Glutamatergic neuron (in vitro differentiated cells): ENCODE results near the gene ARMH1. TPM values are rescaled to one million over a fixed set of nuclear protein-coding genes. Genes with fewer than 3 reads are reported as not detected.

Experiments used
- DNase-seq: peaks from one replicate; pipeline ENCODE4 v3.0.0; 2022
- H3K27ac Mint-ChIP-seq: one replicate; pipeline ENCODE4 v1.8.0; 2020; ENCODE audit warnings: mild to moderate bottlenecking, mixed read lengths, inconsistent platforms; ENCODE audit not compliant: unreplicated experiment
- H3K27me3 Mint-ChIP-seq: one replicate; pipeline ENCODE4 v1.8.0; 2020; ENCODE audit warnings: mild to moderate bottlenecking, moderate library complexity, mixed read lengths, inconsistent platforms; ENCODE audit not compliant: unreplicated experiment
- H3K36me3 Mint-ChIP-seq: one replicate; pipeline ENCODE4 v1.8.0; 2020; ENCODE audit warnings: mild to moderate bottlenecking, mixed read lengths, inconsistent platforms; ENCODE audit not compliant: unreplicated experiment
- H3K4me1 Mint-ChIP-seq: one replicate; pipeline ENCODE4 v1.8.0; 2020; ENCODE audit warnings: mild to moderate bottlenecking, low read depth, mixed read lengths, inconsistent platforms; ENCODE audit not compliant: unreplicated experiment
- H3K4me3 Mint-ChIP-seq: one replicate; pipeline ENCODE4 v1.8.0; 2020; ENCODE audit warnings: mild to moderate bottlenecking, mixed read lengths, inconsistent platforms; ENCODE audit not compliant: unreplicated experiment
- H3K9me3 Mint-ChIP-seq: one replicate; pipeline ENCODE4 v1.8.0; 2020; ENCODE audit warnings: mild to moderate bottlenecking, moderate library complexity, mixed read lengths, inconsistent platforms; ENCODE audit not compliant: unreplicated experiment
- CTCF ChIP-seq: fragments of 200-600 bp; sonication (generic); IDR thresholded peaks from one replicate; pipeline ENCODE4 v1.5.0; 2021; ENCODE audit not compliant: partially characterized antibody, unreplicated experiment
- total RNA-seq: library from RNA; stranded (reverse); fragmentation: NEBNext Ultra II Directional; extraction: Animal tissue kit (Norgen Biotek cat#: 25700); gene quantifications from one replicate; pipeline ENCODE4 v1.2.1, GENCODE V29; 2021; ENCODE audit not compliant: unreplicated experiment

Gene ARMH1
- total RNA-seq, 1 donor from 2014 or later = 4.9 TPM

GRCh38 chr1:44645476-44646244, 28.9 kb upstream of the ARMH1 start:
- TF ChIP-seq CTCF = no peak
- H3K36me3 Mint-ChIP-seq = peaks cover 6% of the 10 kb centered on the region
- H3K27ac Mint-ChIP-seq = no peak overlapping the region
- DNase-seq = no peak
- peaks cover 6% of the 10 kb centered on the region for H3K27me3 Mint-ChIP-seq
- H3K4me1 Mint-ChIP-seq = peaks cover 42% of the 10 kb centered on the region
- peaks cover 9% of the 10 kb centered on the region for H3K9me3 Mint-ChIP-seq
- H3K4me3 Mint-ChIP-seq = no peak overlapping the region

- H3K4me1 Mint-ChIP-seq = peaks cover 40% of the 10 kb centered on the region
- peaks cover 6% of the 10 kb centered on the region for H3K36me3 Mint-ChIP-seq
- H3K4me3 Mint-ChIP-seq = no peak overlapping the region
- H3K27me3 Mint-ChIP-seq = peaks cover 6% of the 10 kb centered on the region
- TF ChIP-seq CTCF = no peak
- peaks cover 7% of the 10 kb centered on the region for H3K9me3 Mint-ChIP-seq
- H3K27ac Mint-ChIP-seq = no peak overlapping the region
- no peak for DNase-seq
Observed at GRCh38 chr1:44646261-44647110, 28.0 kb upstream of the ARMH1 start.

- Mint-ChIP-seq H3K27ac (no peak overlapping the region), H3K4me3 (no peak overlapping the region), H3K27me3 (peaks cover 8% of the 10 kb centered on the region), H3K9me3 (peaks cover 7% of the 10 kb centered on the region), H3K4me1 (peaks cover 31% of the 10 kb centered on the region), H3K36me3 (peaks cover 6% of the 10 kb centered on the region)
- DNase-seq = no peak
- no peak for TF ChIP-seq CTCF
Observed at GRCh38 chr1:44647896-44648295, 26.6 kb upstream of the ARMH1 start.

- peaks cover 6% of the 10 kb centered on the region for H3K36me3 Mint-ChIP-seq
- peaks cover 9% of the 10 kb centered on the region for H3K9me3 Mint-ChIP-seq
- no peak for DNase-seq
- no peak overlapping the region for H3K27ac Mint-ChIP-seq
- no peak for TF ChIP-seq CTCF
- H3K27me3 Mint-ChIP-seq = peaks cover 8% of the 10 kb centered on the region
- no peak overlapping the region for H3K4me3 Mint-ChIP-seq
- peaks cover 25% of the 10 kb centered on the region for H3K4me1 Mint-ChIP-seq
Observed at GRCh38 chr1:44648529-44649250, 25.8 kb upstream of the ARMH1 start.
